ENCODE measurements around the gene FAAP20. TPM values are rescaled to one million over a fixed set of nuclear protein-coding genes. Genes with fewer than 3 reads are reported as not detected.

FAAP20 gene
- total RNA-seq, 1 donor from 2014 or later, result 50.6 TPM

- H3K27me3 ChIP-seq (ENCODE audit: control insufficient read depth, insufficient read depth, low read length), result no peaks in the 10 kb centered on the region
- H3K36me3 ChIP-seq (ENCODE audit: control insufficient read depth, insufficient read depth, low read length), result no peaks in the 10 kb centered on the region
- TF ChIP-seq CTCF (IDR thresholded peaks at IDR 0.05; ENCODE audit: insufficient read depth, low read length, poor library complexity, severe bottlenecking), result peak; percentile 23
- DNase-seq (ENCODE audit: low read depth), result no peak
- H3K4me3 ChIP-seq (ENCODE audit: low read depth, low read length), result peak overlapping the region; percentile 29
Measured at GRCh38 chr1:2199042-2199810, 4.7 kb upstream of the FAAP20 start.

GRCh38 chr1:2198571-2198970, 4.0 kb upstream of the FAAP20 start:
- no peak for TF ChIP-seq CTCF (IDR thresholded peaks at IDR 0.05; ENCODE audit: insufficient read depth, low read length, poor library complexity, severe bottlenecking)
- DNase-seq (ENCODE audit: low read depth), result no peak
- Histone ChIP-seq H3K4me3 (ENCODE audit: low read depth, low read length) (no peak overlapping the region), H3K36me3 (ENCODE audit: control insufficient read depth, insufficient read depth, low read length) (no peaks in the 10 kb centered on the region), H3K27me3 (ENCODE audit: control insufficient read depth, insufficient read depth, low read length) (no peaks in the 10 kb centered on the region)

- DNase-seq (ENCODE audit: low read depth), result no peak
- Histone ChIP-seq H3K27me3 (ENCODE audit: control insufficient read depth, insufficient read depth, low read length) (no peaks in the 10 kb centered on the region), H3K4me3 (ENCODE audit: low read depth, low read length) (no peak overlapping the region), H3K36me3 (ENCODE audit: control insufficient read depth, insufficient read depth, low read length) (no peaks in the 10 kb centered on the region)
- no peak for TF ChIP-seq CTCF (IDR thresholded peaks at IDR 0.05; ENCODE audit: insufficient read depth, low read length, poor library complexity, severe bottlenecking)
Measured at GRCh38 chr1:2197707-2198165, 3.2 kb upstream of the FAAP20 start.

- H3K36me3 ChIP-seq (ENCODE audit: control insufficient read depth, insufficient read depth, low read length), result no peaks in the 10 kb centered on the region
- H3K27me3 ChIP-seq (ENCODE audit: control insufficient read depth, insufficient read depth, low read length), result no peaks in the 10 kb centered on the region
- no peak overlapping the region for H3K4me3 ChIP-seq (ENCODE audit: low read depth, low read length)
- no peak for DNase-seq (ENCODE audit: low read depth)
- no peak for TF ChIP-seq CTCF (IDR thresholded peaks at IDR 0.05; ENCODE audit: insufficient read depth, low read length, poor library complexity, severe bottlenecking)
Measured at GRCh38 chr1:2196901-2197638, 2.5 kb upstream of the FAAP20 start.

GRCh38 chr1:2195785-2196184, 1.2 kb upstream of the FAAP20 start:
- Histone ChIP-seq H3K4me3 (ENCODE audit: low read depth, low read length) (no peak overlapping the region), H3K36me3 (ENCODE audit: control insufficient read depth, insufficient read depth, low read length) (no peaks in the 10 kb centered on the region), H3K27me3 (ENCODE audit: control insufficient read depth, insufficient read depth, low read length) (no peaks in the 10 kb centered on the region)
- no peak for DNase-seq (ENCODE audit: low read depth)
- TF ChIP-seq CTCF (IDR thresholded peaks at IDR 0.05; ENCODE audit: insufficient read depth, low read length, poor library complexity, severe bottlenecking), result no peak
